NCI-H1694 (cell line): Measurements from ENCODE around the gene ZC2HC1B.
"Not testable (repeated sequence)": the region's sequence is repeated elsewhere in the genome, so short reads cannot be mapped to it uniquely, and the experiment has no call there.

Experiments
- DNase-seq: peaks from one replicate; lab custom pipeline; 2025; lab: John Stamatoyannopoulos, UW

Gene ZC2HC1B

GRCh38 chr6:143871202-143871730 is 7.0 kb downstream of the ZC2HC1B start:
- DNase-seq: not testable (repeated sequence)

- DNase-seq: no peak
Observed at GRCh38 chr6:143872201-143872600, 7.9 kb downstream of the ZC2HC1B start.

- DNase-seq: not testable (repeated sequence)
Observed at GRCh38 chr6:143873600-143873999, 9.3 kb downstream of the ZC2HC1B start.

GRCh38 chr6:143874503-143874902 is 10.2 kb downstream of the ZC2HC1B start:
- DNase-seq: not testable (repeated sequence)

- no peak for DNase-seq
Observed at GRCh38 chr6:143877584-143878271, 13.5 kb downstream of the ZC2HC1B start.

- DNase-seq: no peak
Observed at GRCh38 chr6:143878272-143878760, 14.0 kb downstream of the ZC2HC1B start.

GRCh38 chr6:143880412-143880811 is 16.1 kb downstream of the ZC2HC1B start:
- no peak for DNase-seq

GRCh38 chr6:143882401-143882930 is 18.2 kb downstream of the ZC2HC1B start:
- DNase-seq: no peak

- DNase-seq: no peak
Observed at GRCh38 chr6:143884216-143884900, 20.1 kb downstream of the ZC2HC1B start.

- DNase-seq: no peak
Observed at GRCh38 chr6:143885116-143885515, 20.8 kb downstream of the ZC2HC1B start.

GRCh38 chr6:143894655-143895054 is 30.4 kb downstream of the ZC2HC1B start:
- no peak for DNase-seq

GRCh38 chr6:143896126-143896860 is 32.0 kb downstream of the ZC2HC1B start:
- DNase-seq: no peak

GRCh38 chr6:143900358-143900757 is 36.1 kb downstream of the ZC2HC1B start:
- DNase-seq: no peak

GRCh38 chr6:143901885-143902750 is 37.8 kb downstream of the ZC2HC1B start:
- DNase-seq: no peak

- DNase-seq: no peak
Observed at GRCh38 chr6:143902827-143903226, 38.6 kb downstream of the ZC2HC1B start.

GRCh38 chr6:143911028-143911427 is 46.8 kb downstream of the ZC2HC1B start:
- no peak for DNase-seq

GRCh38 chr6:143912671-143913070 is 48.4 kb downstream of the ZC2HC1B start:
- no peak for DNase-seq

- not testable (repeated sequence) for DNase-seq
Observed at GRCh38 chr6:143917026-143917425, 52.8 kb downstream of the ZC2HC1B start.

GRCh38 chr6:143928853-143929252 is 64.6 kb downstream of the ZC2HC1B start:
- no peak for DNase-seq

- DNase-seq: no peak
Observed at GRCh38 chr6:143929975-143930374, 65.7 kb downstream of the ZC2HC1B start.

- DNase-seq: no peak
Observed at GRCh38 chr6:143934331-143934730, 70.1 kb downstream of the ZC2HC1B start.
